Neural progenitor cell (in vitro differentiated cells): Measurements from ENCODE around the gene GAS5.

Experiments
- EZH2 ChIP-seq: fragments of 200-600 bp; sonication (generic); IDR thresholded peaks from 2 replicates; pipeline ENCODE4 v1.6.1; 2017; ENCODE audit warnings: antibody characterized with exemption, mild to moderate bottlenecking, moderate library complexity
- TF ChIP-seq, protein P1 (sequence below): fragments of 200-600 bp; sonication (generic); IDR thresholded peaks from 2 replicates; pipeline ENCODE4 v1.5.1; 2017; ENCODE audit warnings: antibody characterized with exemption, mild to moderate bottlenecking

GRCh38 chr1:173886746-173887611, 19.2 kb upstream of the GAS5 start:
- TF ChIP-seq EZH2, result no peak
- TF ChIP-seq, protein P1, sequence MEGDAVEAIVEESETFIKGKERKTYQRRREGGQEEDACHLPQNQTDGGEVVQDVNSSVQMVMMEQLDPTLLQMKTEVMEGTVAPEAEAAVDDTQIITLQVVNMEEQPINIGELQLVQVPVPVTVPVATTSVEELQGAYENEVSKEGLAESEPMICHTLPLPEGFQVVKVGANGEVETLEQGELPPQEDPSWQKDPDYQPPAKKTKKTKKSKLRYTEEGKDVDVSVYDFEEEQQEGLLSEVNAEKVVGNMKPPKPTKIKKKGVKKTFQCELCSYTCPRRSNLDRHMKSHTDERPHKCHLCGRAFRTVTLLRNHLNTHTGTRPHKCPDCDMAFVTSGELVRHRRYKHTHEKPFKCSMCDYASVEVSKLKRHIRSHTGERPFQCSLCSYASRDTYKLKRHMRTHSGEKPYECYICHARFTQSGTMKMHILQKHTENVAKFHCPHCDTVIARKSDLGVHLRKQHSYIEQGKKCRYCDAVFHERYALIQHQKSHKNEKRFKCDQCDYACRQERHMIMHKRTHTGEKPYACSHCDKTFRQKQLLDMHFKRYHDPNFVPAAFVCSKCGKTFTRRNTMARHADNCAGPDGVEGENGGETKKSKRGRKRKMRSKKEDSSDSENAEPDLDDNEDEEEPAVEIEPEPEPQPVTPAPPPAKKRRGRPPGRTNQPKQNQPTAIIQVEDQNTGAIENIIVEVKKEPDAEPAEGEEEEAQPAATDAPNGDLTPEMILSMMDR, result no peak
